Measurements from ENCODE around the gene TRAPPC8.

TRAPPC8 gene

DNA sequence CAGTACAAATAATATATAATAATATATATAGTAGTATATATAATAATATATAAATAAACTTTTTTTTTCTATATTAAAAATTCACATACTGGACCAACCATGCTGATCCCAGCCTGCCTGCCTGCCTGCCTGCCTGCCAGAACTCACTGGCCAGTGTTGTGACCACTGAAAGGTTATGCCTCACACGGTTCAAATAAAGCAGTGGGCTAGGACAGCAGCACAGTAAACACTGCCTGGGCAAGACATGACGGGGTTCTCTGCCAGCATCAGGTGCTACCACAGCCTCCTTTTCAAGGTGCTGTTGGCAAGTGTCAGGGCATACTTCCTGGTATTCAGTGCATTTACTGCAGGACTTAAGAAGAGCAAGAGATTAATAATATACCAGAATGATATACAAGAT is 67.6 kb downstream of the TRAPPC8 start:
- no peak for ATAC-seq
- TF ChIP-seq SNAI2 (CRISPR knock-in tag; IDR thresholded peaks at IDR 0.05) (no peak), ZC3H10 (CRISPR knock-in tag; IDR thresholded peaks at IDR 0.05) (no peak), ISL1 (CRISPR knock-in tag; IDR thresholded peaks at IDR 0.05) (no peak), ZNF565 (CRISPR knock-in tag; conservative IDR thresholded peaks at IDR 0.05; ENCODE audit: low read depth) (no peak), ZFP30 (CRISPR knock-in tag; IDR thresholded peaks at IDR 0.05) (no peak), ZNF8 (CRISPR knock-in tag; IDR thresholded peaks at IDR 0.05) (no peak), RARB (CRISPR knock-in tag; IDR thresholded peaks at IDR 0.05) (no peak), OSR1 (CRISPR knock-in tag; IDR thresholded peaks at IDR 0.05) (no peak), ZFP3 (CRISPR knock-in tag; IDR thresholded peaks at IDR 0.05) (no peak), ARNTL (CRISPR knock-in tag; IDR thresholded peaks at IDR 0.05; ENCODE audit: borderline replicate concordance, low read depth) (no peak), PPARA (CRISPR knock-in tag; IDR thresholded peaks at IDR 0.05; ENCODE audit: borderline replicate concordance) (no peak)
- TF ChIP-seq, protein P1, sequence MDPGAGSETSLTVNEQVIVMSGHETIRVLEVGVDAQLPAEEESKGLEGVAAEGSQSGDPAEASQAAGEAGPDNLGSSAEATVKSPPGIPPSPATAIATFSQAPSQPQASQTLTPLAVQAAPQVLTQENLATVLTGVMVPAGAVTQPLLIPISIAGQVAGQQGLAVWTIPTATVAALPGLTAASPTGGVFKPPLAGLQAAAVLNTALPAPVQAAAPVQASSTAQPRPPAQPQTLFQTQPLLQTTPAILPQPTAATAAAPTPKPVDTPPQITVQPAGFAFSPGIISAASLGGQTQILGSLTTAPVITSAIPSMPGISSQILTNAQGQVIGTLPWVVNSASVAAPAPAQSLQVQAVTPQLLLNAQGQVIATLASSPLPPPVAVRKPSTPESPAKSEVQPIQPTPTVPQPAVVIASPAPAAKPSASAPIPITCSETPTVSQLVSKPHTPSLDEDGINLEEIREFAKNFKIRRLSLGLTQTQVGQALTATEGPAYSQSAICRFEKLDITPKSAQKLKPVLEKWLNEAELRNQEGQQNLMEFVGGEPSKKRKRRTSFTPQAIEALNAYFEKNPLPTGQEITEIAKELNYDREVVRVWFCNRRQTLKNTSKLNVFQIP (CRISPR knock-in tag; IDR thresholded peaks at IDR 0.05; ENCODE audit: borderline replicate concordance, low read depth): no peak
- TF ChIP-seq, protein P2, sequence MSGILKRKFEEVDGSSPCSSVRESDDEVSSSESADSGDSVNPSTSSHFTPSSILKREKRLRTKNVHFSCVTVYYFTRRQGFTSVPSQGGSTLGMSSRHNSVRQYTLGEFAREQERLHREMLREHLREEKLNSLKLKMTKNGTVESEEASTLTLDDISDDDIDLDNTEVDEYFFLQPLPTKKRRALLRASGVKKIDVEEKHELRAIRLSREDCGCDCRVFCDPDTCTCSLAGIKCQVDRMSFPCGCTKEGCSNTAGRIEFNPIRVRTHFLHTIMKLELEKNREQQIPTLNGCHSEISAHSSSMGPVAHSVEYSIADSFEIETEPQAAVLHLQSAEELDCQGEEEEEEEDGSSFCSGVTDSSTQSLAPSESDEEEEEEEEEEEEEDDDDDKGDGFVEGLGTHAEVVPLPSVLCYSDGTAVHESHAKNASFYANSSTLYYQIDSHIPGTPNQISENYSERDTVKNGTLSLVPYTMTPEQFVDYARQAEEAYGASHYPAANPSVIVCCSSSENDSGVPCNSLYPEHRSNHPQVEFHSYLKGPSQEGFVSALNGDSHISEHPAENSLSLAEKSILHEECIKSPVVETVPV (CRISPR knock-in tag; IDR thresholded peaks at IDR 0.05): no peak
- TF ChIP-seq, protein P3, sequence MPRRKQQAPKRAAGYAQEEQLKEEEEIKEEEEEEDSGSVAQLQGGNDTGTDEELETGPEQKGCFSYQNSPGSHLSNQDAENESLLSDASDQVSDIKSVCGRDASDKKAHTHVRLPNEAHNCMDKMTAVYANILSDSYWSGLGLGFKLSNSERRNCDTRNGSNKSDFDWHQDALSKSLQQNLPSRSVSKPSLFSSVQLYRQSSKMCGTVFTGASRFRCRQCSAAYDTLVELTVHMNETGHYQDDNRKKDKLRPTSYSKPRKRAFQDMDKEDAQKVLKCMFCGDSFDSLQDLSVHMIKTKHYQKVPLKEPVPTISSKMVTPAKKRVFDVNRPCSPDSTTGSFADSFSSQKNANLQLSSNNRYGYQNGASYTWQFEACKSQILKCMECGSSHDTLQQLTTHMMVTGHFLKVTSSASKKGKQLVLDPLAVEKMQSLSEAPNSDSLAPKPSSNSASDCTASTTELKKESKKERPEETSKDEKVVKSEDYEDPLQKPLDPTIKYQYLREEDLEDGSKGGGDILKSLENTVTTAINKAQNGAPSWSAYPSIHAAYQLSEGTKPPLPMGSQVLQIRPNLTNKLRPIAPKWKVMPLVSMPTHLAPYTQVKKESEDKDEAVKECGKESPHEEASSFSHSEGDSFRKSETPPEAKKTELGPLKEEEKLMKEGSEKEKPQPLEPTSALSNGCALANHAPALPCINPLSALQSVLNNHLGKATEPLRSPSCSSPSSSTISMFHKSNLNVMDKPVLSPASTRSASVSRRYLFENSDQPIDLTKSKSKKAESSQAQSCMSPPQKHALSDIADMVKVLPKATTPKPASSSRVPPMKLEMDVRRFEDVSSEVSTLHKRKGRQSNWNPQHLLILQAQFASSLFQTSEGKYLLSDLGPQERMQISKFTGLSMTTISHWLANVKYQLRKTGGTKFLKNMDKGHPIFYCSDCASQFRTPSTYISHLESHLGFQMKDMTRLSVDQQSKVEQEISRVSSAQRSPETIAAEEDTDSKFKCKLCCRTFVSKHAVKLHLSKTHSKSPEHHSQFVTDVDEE (CRISPR knock-in tag; IDR thresholded peaks at IDR 0.05): no peak

DNA sequence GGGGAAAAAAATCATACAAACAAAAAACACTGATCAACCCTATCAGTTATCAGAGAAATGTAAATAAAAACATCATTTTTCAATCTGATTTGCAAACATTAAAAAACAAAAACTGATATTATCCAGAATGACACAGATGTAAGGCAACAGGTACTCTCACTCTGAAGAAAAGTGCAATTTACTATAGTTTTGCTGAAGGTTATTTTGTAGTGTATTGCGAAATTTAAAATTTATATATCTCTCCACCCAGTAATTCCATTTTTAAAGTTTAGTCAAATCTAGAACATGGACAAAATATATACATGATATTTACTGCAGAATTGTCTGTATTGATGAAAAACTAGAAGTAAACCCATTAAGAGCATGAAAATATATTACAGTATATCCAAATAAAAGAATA is 79.8 kb downstream of the TRAPPC8 start:
- TF ChIP-seq ZNF8 (CRISPR knock-in tag; IDR thresholded peaks at IDR 0.05): no peak
- no peak for TF ChIP-seq CSDC2 (CRISPR knock-in tag; IDR thresholded peaks at IDR 0.05)
- no peak for TF ChIP-seq SNAI2 (CRISPR knock-in tag; IDR thresholded peaks at IDR 0.05)
- no peak for TF ChIP-seq ZFP3 (CRISPR knock-in tag; IDR thresholded peaks at IDR 0.05)
- no peak for TF ChIP-seq ZC3H10 (CRISPR knock-in tag; IDR thresholded peaks at IDR 0.05)
- TF ChIP-seq ZNF70 (CRISPR knock-in tag; IDR thresholded peaks at IDR 0.05): no peak
- TF ChIP-seq ARNTL (CRISPR knock-in tag; IDR thresholded peaks at IDR 0.05; ENCODE audit: borderline replicate concordance, low read depth): no peak
- TF ChIP-seq, protein P4, sequence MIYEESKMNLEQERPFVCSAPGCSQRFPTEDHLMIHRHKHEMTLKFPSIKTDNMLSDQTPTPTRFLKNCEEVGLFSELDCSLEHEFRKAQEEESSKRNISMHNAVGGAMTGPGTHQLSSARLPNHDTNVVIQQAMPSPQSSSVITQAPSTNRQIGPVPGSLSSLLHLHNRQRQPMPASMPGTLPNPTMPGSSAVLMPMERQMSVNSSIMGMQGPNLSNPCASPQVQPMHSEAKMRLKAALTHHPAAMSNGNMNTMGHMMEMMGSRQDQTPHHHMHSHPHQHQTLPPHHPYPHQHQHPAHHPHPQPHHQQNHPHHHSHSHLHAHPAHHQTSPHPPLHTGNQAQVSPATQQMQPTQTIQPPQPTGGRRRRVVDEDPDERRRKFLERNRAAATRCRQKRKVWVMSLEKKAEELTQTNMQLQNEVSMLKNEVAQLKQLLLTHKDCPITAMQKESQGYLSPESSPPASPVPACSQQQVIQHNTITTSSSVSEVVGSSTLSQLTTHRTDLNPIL (CRISPR knock-in tag; IDR thresholded peaks at IDR 0.05; ENCODE audit: low read depth): no peak
- no peak for TF ChIP-seq TCF4 (CRISPR knock-in tag; IDR thresholded peaks at IDR 0.05; ENCODE audit: borderline replicate concordance)
- TF ChIP-seq RARB (CRISPR knock-in tag; IDR thresholded peaks at IDR 0.05): no peak
- TF ChIP-seq ISL1 (CRISPR knock-in tag; IDR thresholded peaks at IDR 0.05): no peak
- no peak for TF ChIP-seq BACH2 (CRISPR knock-in tag; IDR thresholded peaks at IDR 0.05; ENCODE audit: borderline replicate concordance)
- TF ChIP-seq ZNF565 (CRISPR knock-in tag; conservative IDR thresholded peaks at IDR 0.05; ENCODE audit: low read depth): no peak
- TF ChIP-seq, protein P3 (CRISPR knock-in tag; IDR thresholded peaks at IDR 0.05): no peak
- ATAC-seq: no peak

DNA sequence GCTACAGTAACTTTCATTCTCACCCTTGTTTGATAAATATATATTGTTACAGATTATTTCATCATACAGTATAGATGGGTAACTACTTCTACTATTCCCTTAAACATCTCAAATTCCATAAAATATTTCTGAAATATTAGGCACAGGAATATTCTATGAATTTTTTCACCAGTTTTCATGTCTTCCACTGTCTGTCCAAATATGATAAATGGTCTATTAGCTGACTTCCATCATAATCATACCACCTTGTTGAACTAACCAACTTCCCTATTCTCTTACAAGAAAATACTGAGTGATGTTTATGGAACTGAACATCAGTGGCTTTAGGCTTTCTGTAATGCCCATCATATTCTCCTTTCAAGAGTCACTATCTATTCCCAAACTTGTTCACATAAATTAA is 82.4 kb downstream of the TRAPPC8 start:
- no peak for ATAC-seq
- no peak for TF ChIP-seq BACH2 (CRISPR knock-in tag; IDR thresholded peaks at IDR 0.05; ENCODE audit: borderline replicate concordance)
- TF ChIP-seq GLIS3 (CRISPR knock-in tag; IDR thresholded peaks at IDR 0.05): no peak
